NCI-H1092 treated with DMSO at 0.1 percent for 48 hours (cell line): ENCODE data around the gene HMG20A.

Source experiments
- DNase-seq: peaks from one replicate; lab custom pipeline; 2025; lab: John Stamatoyannopoulos, UW

Gene HMG20A

GRCh38 chr15:77500989-77501388 is 80.3 kb downstream of the HMG20A start:
- no peak for DNase-seq

GRCh38 chr15:77502379-77503095 is 81.8 kb downstream of the HMG20A start:
- DNase-seq: no peak

GRCh38 chr15:77503240-77503639 is 82.6 kb downstream of the HMG20A start:
- no peak for DNase-seq

- DNase-seq: no peak
These were observed 83.1 kb downstream of the HMG20A start for GRCh38 chr15:77503764-77504163.

- peak; percentile 87 for DNase-seq
These were observed 83.6 kb downstream of the HMG20A start for GRCh38 chr15:77504306-77504705.

- no peak for DNase-seq
These were observed 84.2 kb downstream of the HMG20A start for GRCh38 chr15:77504871-77505270.

- no peak for DNase-seq
These were observed 84.9 kb downstream of the HMG20A start for GRCh38 chr15:77505556-77505955.

- DNase-seq: peak; percentile 69
These were observed 85.8 kb downstream of the HMG20A start for GRCh38 chr15:77506311-77507142.

- no peak for DNase-seq
These were observed 86.6 kb downstream of the HMG20A start for GRCh38 chr15:77507143-77507897.

GRCh38 chr15:77507911-77508310 is 87.2 kb downstream of the HMG20A start:
- no peak for DNase-seq

- DNase-seq: no peak
These were observed 88.0 kb downstream of the HMG20A start for GRCh38 chr15:77508541-77509243.

- DNase-seq: no peak
These were observed 89.7 kb downstream of the HMG20A start for GRCh38 chr15:77510066-77511057.

GRCh38 chr15:77511869-77512268 is 91.2 kb downstream of the HMG20A start:
- no peak for DNase-seq

GRCh38 chr15:77513226-77513625 is 92.5 kb downstream of the HMG20A start:
- DNase-seq: no peak

GRCh38 chr15:77514641-77515402 is 94.1 kb downstream of the HMG20A start:
- no peak for DNase-seq

- no peak for DNase-seq
These were observed 94.9 kb downstream of the HMG20A start for GRCh38 chr15:77515613-77516012.

GRCh38 chr15:77516076-77516475 is 95.4 kb downstream of the HMG20A start:
- no peak for DNase-seq

- no peak for DNase-seq
These were observed 96.1 kb downstream of the HMG20A start for GRCh38 chr15:77516786-77517185.

GRCh38 chr15:77517579-77517978 is 96.9 kb downstream of the HMG20A start:
- DNase-seq: no peak

GRCh38 chr15:77518458-77518857 is 97.8 kb downstream of the HMG20A start:
- DNase-seq: no peak
